BLaER1 (cell line): ENCODE results near the gene CEP63.
A peak's percentile ranks its signal among the peaks of the same experiment; 100 is the strongest.

Experiments
- H3K27ac ChIP-seq: shearing (Covaris generic); formaldehyde crosslinking; 2 replicates; pipeline ENCODE4 v1.8.1; 2022
- H3K27me3 ChIP-seq: shearing (Covaris generic); formaldehyde crosslinking; 2 replicates; pipeline ENCODE4 v1.8.1; 2022
- H3K36me3 ChIP-seq: shearing (Covaris generic); formaldehyde crosslinking; 2 replicates; pipeline ENCODE4 v1.8.1; 2022
- H3K4me1 ChIP-seq: shearing (Covaris generic); formaldehyde crosslinking; 2 replicates; pipeline ENCODE4 v1.8.1; 2022
- H3K4me2 ChIP-seq: shearing (Covaris generic); formaldehyde crosslinking; 2 replicates; pipeline ENCODE4 v1.8.1; 2022
- H3K4me3 ChIP-seq: shearing (Covaris generic); formaldehyde crosslinking; 2 replicates; pipeline ENCODE4 v1.8.1; 2022
- H3K9ac ChIP-seq: shearing (Covaris generic); formaldehyde crosslinking; 2 replicates; pipeline ENCODE4 v1.8.1; 2022
- H3K9me3 ChIP-seq: shearing (Covaris generic); formaldehyde crosslinking; 2 replicates; pipeline ENCODE4 v1.8.1; 2022
- H4K20me1 ChIP-seq: shearing (Covaris generic); formaldehyde crosslinking; 2 replicates; pipeline ENCODE4 v1.8.1; 2022
- Cebpa-rat ChIP-seq: shearing (Covaris generic); IDR thresholded peaks from 2 replicates; pipeline ENCODE4 v1.8.1; 2022

Gene CEP63

DNA sequence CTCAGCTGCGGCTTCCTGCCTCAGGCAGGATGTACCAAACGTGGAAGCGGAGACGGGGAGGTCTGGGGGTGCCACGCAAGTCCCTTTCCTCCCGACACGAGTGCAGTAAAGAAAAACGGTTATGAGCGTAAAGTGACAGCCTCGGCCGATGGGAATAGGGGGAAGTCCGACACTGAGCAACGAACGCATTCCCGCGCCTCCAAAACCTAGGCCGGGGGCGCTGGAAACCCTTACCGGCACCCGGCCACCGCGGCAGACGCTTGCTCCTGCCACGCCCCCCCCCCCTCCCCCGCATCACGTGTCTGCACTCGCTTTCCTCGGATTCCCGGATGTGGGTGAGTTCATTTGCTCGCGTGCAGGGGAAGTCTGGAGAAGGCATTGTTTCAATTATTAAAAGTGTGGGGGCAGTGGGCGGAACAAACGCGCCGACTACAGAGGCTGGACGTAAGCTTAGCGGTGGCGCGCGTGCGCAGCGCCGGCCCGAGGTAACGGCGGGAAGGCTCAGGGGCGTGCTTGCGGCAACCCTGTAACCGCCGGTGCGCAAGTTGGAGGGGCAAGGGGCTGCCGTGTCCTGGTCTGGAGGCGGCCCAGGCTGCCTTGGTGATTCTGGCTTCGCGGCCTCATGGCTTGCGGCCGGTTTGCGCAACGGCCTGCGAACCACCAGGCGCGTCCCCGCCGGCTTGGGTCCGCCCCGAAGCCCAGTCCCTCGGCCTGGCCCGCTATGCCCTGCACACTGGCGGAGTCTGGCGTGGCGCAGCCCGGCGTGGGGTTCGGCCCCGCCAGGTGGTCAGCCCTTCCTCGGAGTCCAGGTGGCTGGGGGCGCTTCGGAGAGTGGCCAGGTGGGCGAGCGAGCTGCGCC is at the start of gene CEP63, which contains the start of gene ANAPC13:
TSS of gene CEP63 (plus strand) at position 340 of the 859 bp plus-strand sequence. CDS start 9,264 bp downstream, outside the sequence.
TSS of gene ANAPC13 (minus strand) at position 268 of the 859 bp plus-strand sequence. CDS start 3,081 bp downstream, outside the sequence.
- Histone ChIP-seq H3K9ac (peak within 1 kb of the TSS; percentile 97), H4K20me1 (peaks cover 12% of the 10 kb centered on the region; the same call in 1 of the 2 replicates), H3K36me3 (peaks cover 21% of the 10 kb centered on the region), H3K4me1 (peaks cover 39% of the 10 kb centered on the region), H3K4me2 (peak within 1 kb of the TSS; percentile 93), H3K9me3 (no peaks in the 10 kb centered on the region), H3K4me3 (peak within 1 kb of the TSS; percentile 91), H3K27ac (peak within 1 kb of the TSS; percentile 98), H3K27me3 (no peaks in the 10 kb centered on the region)
- TF ChIP-seq Cebpa-rat, result peak; percentile 72; the same call in 1 of the 2 replicates

DNA sequence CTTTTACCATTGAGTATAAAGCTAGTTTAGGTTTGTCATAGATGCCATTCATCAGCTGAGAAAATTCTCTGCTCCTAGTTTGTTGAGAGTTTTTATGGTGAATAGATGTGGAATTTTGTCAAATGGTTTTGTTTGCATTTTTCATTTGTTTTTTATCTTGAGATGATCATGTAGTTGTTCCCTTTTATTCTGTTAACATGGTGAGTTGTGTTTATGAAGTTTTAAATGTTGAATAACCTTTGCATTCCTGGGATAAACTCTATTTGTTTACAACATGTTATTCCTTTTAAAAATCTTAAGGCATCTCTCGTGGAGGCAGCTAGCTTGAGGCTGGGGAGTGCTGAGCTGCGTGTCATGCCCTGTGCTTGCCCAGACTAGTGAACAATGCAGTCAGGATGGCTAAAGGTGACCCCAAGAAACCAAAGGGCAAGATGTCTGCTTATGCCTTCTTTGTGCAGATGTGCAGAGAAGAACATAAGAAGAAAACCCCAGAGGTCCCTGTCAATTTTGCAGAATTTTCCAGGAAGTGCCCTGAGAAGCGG is 48.6 kb upstream of the CEP63 start:
- no peaks in the 10 kb centered on the region for H3K4me1 ChIP-seq
- no peak overlapping the region for H3K9ac ChIP-seq
- no peak for TF ChIP-seq Cebpa-rat
- H4K20me1 ChIP-seq, result no peaks in the 10 kb centered on the region
- no peaks in the 10 kb centered on the region for H3K9me3 ChIP-seq
- no peak overlapping the region for H3K4me2 ChIP-seq
- H3K4me3 ChIP-seq, result no peak overlapping the region
- no peak overlapping the region for H3K27ac ChIP-seq
- no peaks in the 10 kb centered on the region for H3K36me3 ChIP-seq
- H3K27me3 ChIP-seq, result no peaks in the 10 kb centered on the region

DNA sequence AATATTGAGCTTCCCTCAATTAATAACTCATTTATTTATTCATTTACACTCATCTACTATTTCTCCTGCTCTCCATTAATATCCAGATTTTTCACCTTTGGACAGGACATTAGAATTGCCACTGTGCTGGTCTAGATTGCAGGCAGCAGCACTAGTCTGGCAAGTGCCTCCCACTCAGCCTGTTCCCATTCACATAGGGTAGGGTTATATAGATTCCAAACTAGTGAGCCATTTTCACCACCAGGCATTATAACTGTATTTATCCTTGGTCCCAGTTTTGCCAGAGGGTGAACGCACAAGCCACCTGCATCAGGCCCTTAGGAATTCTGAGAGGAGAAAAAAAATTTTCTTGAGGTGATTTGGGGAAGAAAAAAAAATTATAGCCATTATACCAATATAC is 44.5 kb upstream of the CEP63 start:
- TF ChIP-seq Cebpa-rat, result no peak
- Histone ChIP-seq H3K4me2 (no peak overlapping the region), H3K27ac (no peak overlapping the region), H3K4me1 (peaks cover 2% of the 10 kb centered on the region), H3K27me3 (no peaks in the 10 kb centered on the region), H3K4me3 (no peak overlapping the region), H4K20me1 (no peaks in the 10 kb centered on the region), H3K9ac (no peak overlapping the region), H3K36me3 (no peaks in the 10 kb centered on the region), H3K9me3 (peaks cover 16% of the 10 kb centered on the region)

DNA sequence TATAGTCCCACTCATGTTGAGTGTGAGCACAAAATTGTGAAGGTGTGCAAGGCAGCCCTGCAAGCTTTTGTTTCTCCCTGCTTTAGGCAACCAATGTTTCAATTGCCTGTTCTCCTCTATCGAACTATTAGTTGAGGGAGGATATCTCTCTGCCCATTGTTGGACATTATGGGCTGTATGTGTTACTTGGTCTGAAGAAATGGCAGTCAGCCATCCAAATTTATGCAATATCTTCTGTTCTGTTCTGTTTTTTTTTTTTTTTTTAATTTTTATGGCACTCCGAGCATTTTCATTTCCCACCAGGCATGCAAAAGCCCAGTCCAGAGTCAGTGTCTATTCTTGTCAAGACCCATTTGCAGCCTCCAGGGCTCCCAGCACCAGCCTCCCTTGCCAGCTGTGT is 44.0 kb upstream of the CEP63 start:
- Histone ChIP-seq H3K4me3 (no peak overlapping the region), H3K4me1 (peaks cover 7% of the 10 kb centered on the region), H3K27me3 (no peaks in the 10 kb centered on the region), H3K9ac (no peak overlapping the region), H4K20me1 (no peaks in the 10 kb centered on the region), H3K9me3 (peaks cover 16% of the 10 kb centered on the region), H3K36me3 (no peaks in the 10 kb centered on the region), H3K27ac (no peak overlapping the region), H3K4me2 (no peak overlapping the region)
- TF ChIP-seq Cebpa-rat, result no peak

DNA sequence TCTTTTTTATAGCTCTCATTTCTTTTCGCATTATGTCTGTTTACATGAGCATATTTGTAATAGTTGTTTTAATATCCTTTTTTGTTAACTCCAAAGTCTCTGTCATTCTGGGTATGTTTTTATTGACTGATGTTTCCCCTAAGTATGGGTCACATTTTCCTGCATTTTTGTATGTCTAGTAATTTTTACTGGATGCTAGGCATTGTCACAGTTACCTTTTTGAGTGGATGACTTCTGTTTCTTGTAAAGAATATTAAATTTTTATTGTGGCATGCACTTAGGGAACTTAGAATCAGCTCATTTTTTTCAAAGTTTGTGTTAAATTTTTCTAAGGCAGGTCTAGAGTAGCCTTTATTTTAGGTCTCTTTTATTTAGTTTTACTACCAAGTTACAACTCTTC is 40.8 kb upstream of the CEP63 start:
- H3K27me3 ChIP-seq, result no peaks in the 10 kb centered on the region
- H3K9me3 ChIP-seq, result peaks cover 16% of the 10 kb centered on the region
- H3K4me1 ChIP-seq, result peaks cover 17% of the 10 kb centered on the region
- no peak for TF ChIP-seq Cebpa-rat
- no peak overlapping the region for H3K4me3 ChIP-seq
- H3K27ac ChIP-seq, result no peak overlapping the region
- H3K4me2 ChIP-seq, result no peak overlapping the region
- H3K9ac ChIP-seq, result no peak overlapping the region
- H4K20me1 ChIP-seq, result no peaks in the 10 kb centered on the region
- no peaks in the 10 kb centered on the region for H3K36me3 ChIP-seq

DNA sequence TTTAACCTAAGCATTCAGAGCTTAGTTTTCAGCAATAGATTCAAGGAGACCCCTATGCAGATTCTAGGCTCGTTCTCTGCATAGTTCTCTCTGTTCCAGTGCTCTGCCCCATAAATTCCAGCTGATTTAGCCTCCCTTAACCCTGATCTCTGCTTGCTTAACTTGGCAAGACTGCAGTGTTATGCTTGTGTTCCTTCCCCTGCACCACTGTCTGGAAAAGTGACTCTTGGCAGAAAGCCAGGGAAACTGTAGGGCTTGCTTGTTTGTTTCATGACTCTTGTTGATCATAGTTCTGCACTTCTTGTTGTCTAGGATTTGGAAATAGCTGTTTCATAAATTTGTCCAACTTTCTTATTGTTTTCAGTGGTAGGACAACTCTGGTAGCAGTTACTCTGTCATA is 40.2 kb upstream of the CEP63 start:
- Histone ChIP-seq H3K9me3 (peaks cover 16% of the 10 kb centered on the region), H3K36me3 (no peaks in the 10 kb centered on the region), H4K20me1 (no peaks in the 10 kb centered on the region), H3K4me2 (no peak overlapping the region), H3K9ac (no peak overlapping the region), H3K27ac (no peak overlapping the region), H3K27me3 (no peaks in the 10 kb centered on the region), H3K4me1 (peaks cover 17% of the 10 kb centered on the region), H3K4me3 (no peak overlapping the region)
- TF ChIP-seq Cebpa-rat, result no peak

DNA sequence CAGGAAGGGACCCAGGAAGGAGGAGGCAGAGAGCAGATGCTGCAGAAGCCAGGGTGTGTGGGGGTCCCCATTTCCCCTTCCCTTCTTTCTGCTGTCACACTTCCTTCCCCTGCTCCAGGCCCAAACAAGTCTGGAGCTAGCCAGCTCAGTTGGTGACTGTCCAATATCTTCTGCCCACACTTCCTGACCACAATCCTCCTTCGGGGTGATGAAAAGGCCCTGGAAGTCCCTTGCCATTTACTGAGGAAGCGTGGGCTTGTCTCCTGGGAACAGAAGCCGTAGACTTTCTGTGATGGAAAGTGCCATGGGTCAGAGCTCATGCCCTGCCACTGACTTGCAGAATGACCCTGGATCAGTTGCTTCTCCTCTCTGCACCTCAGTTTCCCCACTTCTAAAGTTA is 39.1 kb upstream of the CEP63 start:
- H3K27ac ChIP-seq, result no peak overlapping the region
- no peak for TF ChIP-seq Cebpa-rat
- H3K4me2 ChIP-seq, result peak overlapping the region; percentile 61

DNA sequence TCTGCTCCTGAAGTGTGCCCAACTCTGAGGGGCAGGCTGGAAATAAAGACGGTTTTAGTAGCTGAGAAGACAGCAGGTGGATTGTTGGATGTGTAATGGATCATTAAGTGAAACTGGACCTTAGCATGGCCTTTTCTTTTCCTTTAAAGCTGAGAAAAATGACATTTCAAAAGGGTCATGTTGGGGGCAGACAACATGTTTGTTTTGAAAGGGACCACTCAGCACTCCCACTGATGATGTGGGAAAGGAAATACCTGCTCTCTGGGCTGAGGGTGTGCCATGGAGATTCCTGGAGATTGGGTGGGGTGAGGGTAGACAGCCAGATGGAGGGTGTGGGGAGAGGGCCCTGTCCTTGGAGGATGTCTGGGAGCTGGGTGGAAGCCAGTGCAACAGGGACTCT is 38.5 kb upstream of the CEP63 start:
- no peak overlapping the region for H3K4me3 ChIP-seq
- TF ChIP-seq Cebpa-rat, result no peak
- peak overlapping the region; percentile 61 for H3K4me2 ChIP-seq
- no peaks in the 10 kb centered on the region for H3K27me3 ChIP-seq
- no peaks in the 10 kb centered on the region for H3K36me3 ChIP-seq
- no peaks in the 10 kb centered on the region for H4K20me1 ChIP-seq
- H3K9me3 ChIP-seq, result peaks cover 16% of the 10 kb centered on the region
- H3K4me1 ChIP-seq, result peaks cover 17% of the 10 kb centered on the region
- H3K27ac ChIP-seq, result no peak overlapping the region
- H3K9ac ChIP-seq, result no peak overlapping the region

More for the DNA sequence above, 39.1 kb upstream of the CEP63 start:
- Histone ChIP-seq H3K4me1 (peaks cover 17% of the 10 kb centered on the region), H3K27me3 (no peaks in the 10 kb centered on the region), H3K4me3 (no peak overlapping the region), H3K9ac (no peak overlapping the region), H4K20me1 (no peaks in the 10 kb centered on the region), H3K36me3 (no peaks in the 10 kb centered on the region), H3K9me3 (peaks cover 16% of the 10 kb centered on the region)

DNA sequence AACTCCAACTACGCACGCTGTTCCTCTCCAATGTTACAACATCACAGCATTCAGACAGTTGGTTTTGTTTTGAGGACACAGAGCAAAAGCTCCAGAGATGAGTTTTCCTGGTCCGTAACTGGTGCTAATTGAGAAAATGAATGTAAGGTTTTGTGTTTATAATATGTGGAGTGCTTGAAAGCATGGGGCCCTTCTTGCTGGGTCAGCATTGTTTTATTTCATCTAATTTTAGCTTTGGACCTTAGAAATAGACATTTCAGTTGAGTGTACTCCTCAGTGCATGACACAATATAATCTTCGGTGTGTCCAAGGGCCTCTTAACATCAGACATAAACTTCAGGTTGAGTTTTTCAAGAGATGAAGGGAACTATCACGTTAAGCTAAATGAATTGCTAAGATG is 37.2 kb upstream of the CEP63 start:
- H3K27ac ChIP-seq, result no peak overlapping the region
- no peak overlapping the region for H3K4me3 ChIP-seq
- H4K20me1 ChIP-seq, result no peaks in the 10 kb centered on the region
- peaks cover 16% of the 10 kb centered on the region for H3K9me3 ChIP-seq
- no peaks in the 10 kb centered on the region for H3K36me3 ChIP-seq
- no peaks in the 10 kb centered on the region for H3K27me3 ChIP-seq
- no peak for TF ChIP-seq Cebpa-rat
- H3K4me1 ChIP-seq, result peaks cover 17% of the 10 kb centered on the region
- no peak overlapping the region for H3K9ac ChIP-seq
- H3K4me2 ChIP-seq, result no peak overlapping the region

DNA sequence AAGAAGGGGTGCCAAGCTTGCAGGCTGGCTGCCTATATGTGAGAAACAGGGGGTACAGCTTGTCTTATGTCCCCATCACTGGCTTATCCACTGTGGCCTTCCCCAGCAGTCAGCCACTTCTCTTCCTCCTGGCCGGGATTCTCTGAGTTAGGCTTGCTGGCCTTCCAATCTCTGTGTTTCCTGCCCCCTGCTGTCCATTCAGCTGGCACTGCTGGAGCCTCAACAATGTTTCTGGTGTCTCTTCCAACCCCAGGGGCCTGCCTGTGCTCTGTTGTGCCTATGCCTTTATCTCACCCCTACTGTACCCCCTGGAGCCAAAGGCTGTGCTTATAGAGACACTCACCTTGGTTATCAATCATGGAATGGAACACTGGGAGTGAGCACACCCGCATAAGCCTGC is 36.6 kb upstream of the CEP63 start:
- no peak overlapping the region for H3K9ac ChIP-seq
- no peak overlapping the region for H3K27ac ChIP-seq
- no peak overlapping the region for H3K4me3 ChIP-seq
- H3K36me3 ChIP-seq, result no peaks in the 10 kb centered on the region
- no peaks in the 10 kb centered on the region for H3K27me3 ChIP-seq
- H3K9me3 ChIP-seq, result peaks cover 15% of the 10 kb centered on the region
- H3K4me1 ChIP-seq, result peaks cover 17% of the 10 kb centered on the region
- no peak for TF ChIP-seq Cebpa-rat
- no peak overlapping the region for H3K4me2 ChIP-seq
- no peaks in the 10 kb centered on the region for H4K20me1 ChIP-seq
